CD4-positive, alpha-beta T cell treated with Interferon gamma for 1 hour (primary cell): ENCODE measurements around the gene KLRB1.
A peak's percentile ranks its signal among the peaks of the same experiment; 100 is the strongest.
"Not testable (repeated sequence)": the region's sequence is repeated elsewhere in the genome, so short reads cannot be mapped to it uniquely, and the experiment has no call there.

ENCODE experiments used
- DNase-seq: peaks from one replicate; pipeline ENCODE4 v3.0.0-alpha.2; 2020

The KLRB1 gene

DNA sequence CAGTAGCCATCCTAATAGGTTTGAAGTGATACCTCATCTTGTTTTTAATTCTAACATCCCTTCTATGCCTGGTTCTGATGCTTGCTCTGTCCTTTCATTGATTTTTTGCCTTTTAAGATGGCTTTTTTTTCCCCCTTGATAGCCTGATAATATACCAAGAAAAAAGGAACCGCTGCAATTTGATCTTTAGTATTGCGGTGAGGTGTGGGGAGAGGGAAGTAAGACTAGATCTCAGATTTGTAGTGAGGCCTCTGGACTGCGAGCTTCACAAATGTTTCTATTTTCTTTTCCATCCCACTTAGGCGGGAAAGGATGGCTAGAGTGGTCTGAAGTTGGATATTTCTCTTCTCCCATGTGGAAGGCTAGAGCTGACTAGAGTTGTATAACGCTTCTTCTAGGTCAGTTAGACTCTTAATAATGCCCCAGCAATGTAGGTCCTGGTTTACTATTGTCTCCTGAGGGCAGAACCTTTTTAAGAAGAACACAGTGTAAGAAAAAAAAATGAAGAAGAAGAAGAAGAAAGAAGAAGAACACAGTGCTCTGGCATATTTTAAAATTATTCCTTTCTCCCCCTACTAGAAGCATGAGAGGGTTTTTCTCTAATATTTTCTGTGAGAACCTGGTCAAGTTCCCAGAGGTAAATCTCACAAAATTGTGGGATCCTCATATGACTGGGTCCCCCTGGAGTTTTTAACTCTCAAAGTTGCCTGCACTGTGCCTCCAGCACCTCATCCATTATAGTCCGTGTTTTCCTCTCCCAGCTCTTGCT, 11.9 kb upstream of the KLRB1 start:
- DNase-seq, result no peak

GRCh38 chr12:9618906-9619305, 11.2 kb upstream of the KLRB1 start:
- DNase-seq, result not testable (repeated sequence)

DNA sequence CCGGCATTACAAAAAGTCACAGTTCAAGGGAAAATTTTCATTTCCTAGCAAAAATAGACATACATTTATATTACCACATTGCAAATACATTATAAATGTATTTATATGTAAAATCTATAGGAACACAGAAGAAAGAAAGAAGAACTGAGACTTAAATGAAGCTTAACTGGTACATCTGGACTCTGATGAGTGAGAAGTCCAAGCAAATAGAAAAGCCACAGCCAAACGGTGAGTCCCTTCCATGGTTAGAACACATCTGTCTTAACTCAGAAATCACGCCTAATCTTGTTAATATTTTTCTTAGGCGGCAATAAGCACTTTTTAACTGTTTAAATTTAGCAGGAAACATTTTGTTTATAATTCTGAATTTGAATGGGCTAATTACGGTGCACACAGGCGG, 9.4 kb upstream of the KLRB1 start:
- DNase-seq, result no peak

GRCh38 chr12:9615420-9616136, 7.9 kb upstream of the KLRB1 start:
- DNase-seq, result no peak

DNA sequence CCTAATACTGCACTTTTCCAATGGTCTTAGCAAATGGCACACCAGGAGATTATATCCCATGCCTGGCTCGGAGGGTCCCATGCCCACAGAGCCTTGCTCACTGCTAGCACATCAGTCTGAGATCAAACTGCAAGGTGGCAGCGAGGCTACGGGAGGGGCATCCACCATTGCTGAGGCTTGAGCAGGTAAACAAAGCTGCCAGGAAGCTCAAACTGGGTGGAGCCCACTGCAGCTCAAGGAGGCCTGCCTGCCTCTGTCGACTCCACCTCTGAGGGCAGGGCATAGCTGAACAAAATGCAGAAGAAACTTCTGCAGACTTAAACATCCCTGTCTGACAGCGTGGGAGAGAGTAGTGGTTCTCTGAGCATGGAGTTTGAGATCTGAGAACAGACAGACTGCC, 2.9 kb upstream of the KLRB1 start:
- DNase-seq, result not testable (repeated sequence)

GRCh38 chr12:9606736-9607372, 862 bp downstream of the KLRB1 start:
- peak; percentile 5 for DNase-seq

- no peak for DNase-seq
These were observed 1.5 kb downstream of the KLRB1 start for GRCh38 chr12:9606247-9606646.

DNA sequence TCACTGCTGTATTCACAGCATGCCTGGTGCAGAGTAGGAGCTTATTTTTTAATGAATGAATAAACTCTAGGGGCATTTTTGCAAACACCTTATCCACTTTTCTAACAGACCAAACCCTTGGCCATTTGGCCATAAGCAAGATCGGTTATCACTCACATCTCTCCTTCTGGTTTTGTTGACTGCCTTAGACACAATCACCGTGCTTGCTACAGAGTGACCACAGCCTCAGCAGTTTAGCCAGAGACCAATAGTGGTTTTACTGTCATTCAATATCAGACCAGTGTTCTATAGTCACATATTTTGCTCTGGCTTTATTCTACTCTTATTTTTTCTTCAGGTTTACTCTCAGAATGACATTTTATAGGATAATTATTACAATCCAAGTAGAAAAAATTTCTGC, 2.2 kb downstream of the KLRB1 start:
- no peak for DNase-seq

DNA sequence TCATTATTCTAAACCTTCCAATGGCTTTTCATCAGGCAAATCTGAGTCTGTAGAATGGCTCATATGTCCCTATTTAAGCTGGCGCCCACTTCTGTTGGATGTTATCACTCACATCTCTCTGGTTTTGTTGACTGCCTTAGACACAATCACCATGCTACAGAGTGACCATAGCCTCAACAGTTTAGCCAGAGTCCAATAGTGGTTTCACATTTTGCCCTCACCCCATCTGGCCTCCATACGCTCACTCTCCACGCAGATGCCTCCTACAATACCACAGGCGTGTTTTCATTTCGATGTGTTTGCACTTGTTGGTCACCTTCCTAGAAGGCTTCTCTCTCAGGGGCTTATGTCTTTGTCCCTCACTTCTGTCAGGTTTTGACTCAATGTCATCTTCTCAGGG, 3.4 kb downstream of the KLRB1 start:
- no peak for DNase-seq

DNA sequence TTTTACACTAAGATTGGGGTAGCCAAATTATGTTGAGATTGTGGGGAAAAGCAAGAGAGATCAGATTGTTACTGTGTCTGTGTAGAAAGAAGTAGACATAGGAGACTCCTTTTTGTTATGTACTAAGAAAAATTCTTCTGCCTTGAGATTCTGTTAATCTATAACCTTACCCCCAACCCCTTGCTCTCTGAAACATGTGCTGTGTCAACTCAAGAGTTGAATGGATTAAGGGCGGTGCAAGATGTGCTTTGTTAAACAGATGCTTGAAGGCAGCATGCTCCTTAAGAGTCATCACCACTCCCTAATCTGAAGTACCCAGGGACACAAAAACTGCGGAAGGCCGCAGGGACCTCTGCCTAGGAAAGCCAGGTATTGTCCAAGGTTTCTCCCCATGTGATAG, 7.3 kb downstream of the KLRB1 start:
- not testable (repeated sequence) for DNase-seq

- no peak for DNase-seq
These were observed 9.4 kb downstream of the KLRB1 start for GRCh38 chr12:9598363-9598762.

GRCh38 chr12:9597365-9597764, 10.4 kb downstream of the KLRB1 start:
- no peak for DNase-seq

GRCh38 chr12:9590441-9590840, 17.3 kb downstream of the KLRB1 start:
- DNase-seq, result no peak

GRCh38 chr12:9588749-9589148, 19.0 kb downstream of the KLRB1 start:
- DNase-seq, result no peak

DNA sequence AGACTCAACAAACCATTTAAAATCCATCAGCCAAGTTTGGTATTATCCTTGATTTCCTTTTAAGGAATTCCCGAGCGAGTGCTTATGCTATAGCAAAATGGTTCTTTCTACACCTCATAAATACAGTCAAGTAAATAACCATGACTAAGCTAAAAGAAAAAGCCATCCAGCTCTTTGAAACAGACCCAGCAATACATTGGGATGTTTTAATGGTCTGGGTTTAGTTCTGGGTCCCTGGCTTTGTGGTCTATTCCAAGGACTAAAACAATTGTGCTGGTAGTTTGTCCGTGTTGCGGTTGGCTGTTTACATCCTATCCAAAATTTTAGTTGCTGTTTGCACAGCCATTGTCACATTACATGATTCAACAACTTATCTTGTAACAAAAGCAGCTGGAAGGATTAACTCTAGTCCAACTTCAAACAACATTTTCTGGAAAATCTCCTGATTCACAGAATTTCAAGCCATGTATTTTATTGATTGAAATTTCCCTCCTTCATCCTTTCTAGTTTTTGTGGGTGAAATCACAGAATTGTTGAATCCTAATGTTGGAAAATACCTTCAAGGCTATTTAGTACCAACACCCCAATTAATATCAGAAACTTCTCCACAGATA, 19.6 kb downstream of the KLRB1 start:
- DNase-seq, result no peak

DNA sequence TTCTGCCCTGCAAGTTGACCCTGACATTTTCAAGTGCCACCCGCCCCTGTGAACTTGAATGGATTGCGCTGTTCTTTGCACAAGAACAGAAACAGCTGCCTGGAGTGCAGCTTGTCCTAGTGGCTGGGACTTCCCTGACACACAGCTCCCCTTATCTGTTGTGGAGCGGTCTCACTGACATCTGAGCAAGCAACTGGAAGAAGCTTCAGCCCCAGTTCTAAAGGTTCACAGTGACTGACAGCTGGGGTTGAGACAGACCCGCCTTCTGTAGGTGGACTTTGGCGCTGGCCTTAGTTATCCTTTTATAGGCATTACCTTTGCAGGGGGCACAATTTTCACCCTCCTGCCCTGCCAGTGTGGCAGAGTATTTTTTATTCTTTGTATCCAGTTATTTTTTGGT, 30.0 kb downstream of the KLRB1 start:
- not testable (repeated sequence) for DNase-seq

DNA sequence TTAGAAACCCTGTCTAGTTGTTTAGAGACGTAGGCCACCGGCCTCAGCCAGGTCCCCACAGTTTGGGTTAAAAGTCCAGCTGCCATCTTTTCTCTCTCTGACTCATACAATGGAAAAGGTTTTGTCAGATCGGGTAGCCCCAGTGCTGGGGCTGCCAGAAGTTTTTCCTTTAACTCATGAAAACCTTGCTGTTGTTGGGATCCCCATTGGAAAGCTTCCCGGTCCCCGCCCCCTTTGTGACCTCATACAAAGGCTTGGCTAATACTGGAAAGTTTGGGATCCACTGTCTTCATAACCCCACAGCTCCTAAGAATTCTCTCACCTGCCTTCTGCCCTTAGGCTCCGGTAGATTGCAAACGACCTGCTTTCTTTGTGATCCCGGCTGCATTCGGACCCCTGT, 40.6 kb downstream of the KLRB1 start:
- DNase-seq, result not testable (repeated sequence)

DNA sequence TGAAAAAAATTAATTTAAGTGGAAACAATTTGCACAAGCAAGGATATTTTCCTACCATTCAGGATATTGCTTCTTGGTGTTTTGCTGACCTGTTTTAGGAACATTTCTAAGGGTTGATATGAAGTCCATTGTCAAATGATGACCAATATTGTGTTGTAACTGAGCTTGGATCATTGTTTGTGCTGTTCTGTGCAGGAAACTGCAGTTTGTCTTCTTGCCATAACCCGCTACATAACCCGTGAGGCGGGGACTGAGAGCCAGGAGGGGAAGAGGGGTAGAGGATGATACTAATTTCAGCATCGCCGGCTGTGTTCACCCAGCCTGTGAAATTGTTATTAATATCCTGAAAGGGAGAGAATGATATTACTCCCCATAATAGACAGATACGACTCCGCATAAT, 41.6 kb downstream of the KLRB1 start:
- not testable (repeated sequence) for DNase-seq

DNA sequence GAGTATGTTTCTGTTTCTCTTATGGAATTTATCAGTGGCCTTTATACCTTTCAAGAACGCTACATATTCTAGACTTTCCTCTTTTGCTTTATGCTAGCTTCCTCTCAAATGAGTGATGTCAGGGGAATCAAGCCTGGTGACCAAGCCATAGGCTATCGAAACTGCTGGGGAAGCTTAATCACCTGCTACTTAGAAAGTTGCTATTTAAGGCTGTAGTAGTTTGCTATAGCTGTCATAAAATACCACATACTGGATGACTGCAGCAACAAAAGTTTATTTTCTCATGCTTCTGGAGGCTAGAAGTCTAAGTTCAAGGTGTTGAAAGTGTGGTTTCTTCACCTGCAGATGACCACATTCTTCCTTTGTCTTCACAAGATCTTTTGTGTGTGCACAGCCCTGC, 43.3 kb downstream of the KLRB1 start:
- not testable (repeated sequence) for DNase-seq

DNA sequence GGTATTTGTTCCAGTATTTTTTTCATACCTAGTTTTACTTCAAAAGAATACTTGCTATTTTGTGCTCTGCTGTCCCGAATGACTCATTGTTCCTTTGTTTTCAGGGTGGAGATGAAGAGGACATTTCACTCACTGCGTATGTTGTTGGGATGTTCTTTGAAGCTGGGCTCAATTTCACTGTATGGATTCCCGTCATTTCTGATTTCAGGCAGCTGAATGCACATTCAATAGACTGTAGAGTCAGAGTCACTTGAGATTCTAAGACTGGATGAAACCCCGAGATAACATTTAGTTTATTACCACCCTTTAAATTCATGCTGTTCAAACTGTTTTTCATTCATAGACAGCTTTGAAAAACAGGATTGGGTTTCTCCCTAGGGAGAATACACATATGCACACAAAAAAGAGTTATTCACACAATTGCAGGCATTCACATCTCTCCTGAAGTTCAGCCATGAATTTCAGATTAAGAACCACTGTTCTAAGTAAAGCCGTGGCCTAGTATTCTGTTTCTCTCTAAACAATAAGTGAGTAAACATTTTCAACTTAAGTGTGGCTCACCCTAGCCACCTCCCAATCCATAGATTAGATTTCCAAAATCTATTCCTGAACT, 44.8 kb downstream of the KLRB1 start:
- not testable (repeated sequence) for DNase-seq

- not testable (repeated sequence) for DNase-seq
These were observed 62.2 kb downstream of the KLRB1 start for GRCh38 chr12:9545489-9545888.
